Suprapubic skin (tissue), 4 donors: Measurements from ENCODE around the gene RFC1.
"Not testable (repeated sequence)": the region's sequence is repeated elsewhere in the genome, so short reads cannot be mapped to it uniquely, and the experiment has no call there.

Experiments used
- EP300 ChIP-seq: sonication (generic); formaldehyde crosslinking; IDR thresholded peaks from one replicate; pipeline ENCODE4 v1.6.1; 2017; ENCODE audit warnings: antibody characterized with exemption
- POLR2AphosphoS5 ChIP-seq, 3 donors: sonication (generic); formaldehyde crosslinking; IDR thresholded peaks; one replicate each; pipeline ENCODE4 v1.6.1; 2017; ENCODE audit warnings: antibody characterized with exemption in 3 of 3
- TF ChIP-seq, protein P1 (sequence below), 2 donors: fragments of 200-600 bp in 1 of 2; fragments of 450-650 bp in 1 of 2; sonication (generic) in 1 of 2; IDR thresholded peaks; one replicate each; pipeline ENCODE4 v1.5.1; 2016 to 2019; ENCODE audit warnings: antibody characterized with exemption in 2 of 2, mild to moderate bottlenecking in 1 of 2, moderate library complexity in 1 of 2

DNA sequence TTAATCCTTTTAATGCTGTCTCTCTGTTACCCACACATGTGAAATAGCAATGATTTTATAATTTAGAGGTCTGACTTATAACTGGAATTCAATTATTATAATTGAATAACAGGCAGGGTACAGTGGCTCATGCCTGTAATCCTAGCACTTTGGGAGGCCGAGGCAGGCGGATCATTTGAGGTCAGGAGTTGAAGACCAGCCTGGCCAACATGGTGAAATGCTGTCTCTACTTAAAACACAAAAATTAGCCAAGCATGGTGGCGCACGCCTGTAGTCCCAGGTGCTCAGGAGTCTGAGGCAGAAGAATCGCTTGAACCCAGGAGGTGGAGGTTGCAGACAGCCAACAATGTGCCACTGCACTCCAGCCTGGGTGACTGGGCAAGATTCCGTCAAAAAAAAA is 88.5 kb downstream of the RFC1 start:
- not testable (repeated sequence) for TF ChIP-seq EP300; POLR2AphosphoS5 (IDR thresholded peaks at IDR 0.05)
- TF ChIP-seq, protein P1, sequence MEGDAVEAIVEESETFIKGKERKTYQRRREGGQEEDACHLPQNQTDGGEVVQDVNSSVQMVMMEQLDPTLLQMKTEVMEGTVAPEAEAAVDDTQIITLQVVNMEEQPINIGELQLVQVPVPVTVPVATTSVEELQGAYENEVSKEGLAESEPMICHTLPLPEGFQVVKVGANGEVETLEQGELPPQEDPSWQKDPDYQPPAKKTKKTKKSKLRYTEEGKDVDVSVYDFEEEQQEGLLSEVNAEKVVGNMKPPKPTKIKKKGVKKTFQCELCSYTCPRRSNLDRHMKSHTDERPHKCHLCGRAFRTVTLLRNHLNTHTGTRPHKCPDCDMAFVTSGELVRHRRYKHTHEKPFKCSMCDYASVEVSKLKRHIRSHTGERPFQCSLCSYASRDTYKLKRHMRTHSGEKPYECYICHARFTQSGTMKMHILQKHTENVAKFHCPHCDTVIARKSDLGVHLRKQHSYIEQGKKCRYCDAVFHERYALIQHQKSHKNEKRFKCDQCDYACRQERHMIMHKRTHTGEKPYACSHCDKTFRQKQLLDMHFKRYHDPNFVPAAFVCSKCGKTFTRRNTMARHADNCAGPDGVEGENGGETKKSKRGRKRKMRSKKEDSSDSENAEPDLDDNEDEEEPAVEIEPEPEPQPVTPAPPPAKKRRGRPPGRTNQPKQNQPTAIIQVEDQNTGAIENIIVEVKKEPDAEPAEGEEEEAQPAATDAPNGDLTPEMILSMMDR (IDR thresholded peaks at IDR 0.05), result not testable (repeated sequence)
